Activated T-helper 1 cell treated with Interleukin-2 at 50 U/mL for 16 hours (primary cell): ENCODE measurements around the gene FZD1.
"Not testable (repeated sequence)": the region's sequence is repeated elsewhere in the genome, so short reads cannot be mapped to it uniquely, and the experiment has no call there.

ENCODE experiments used
- DNase-seq: peaks from one replicate; pipeline ENCODE4 v3.0.0-alpha.2; 2020; ENCODE audit warnings: low read depth

Gene FZD1

GRCh38 chr7:91297939-91298338 lies 33.7 kb downstream of the FZD1 start:
- DNase-seq = no peak

- DNase-seq = no peak
Measured at GRCh38 chr7:91299952-91300775, 35.9 kb downstream of the FZD1 start.

DNA sequence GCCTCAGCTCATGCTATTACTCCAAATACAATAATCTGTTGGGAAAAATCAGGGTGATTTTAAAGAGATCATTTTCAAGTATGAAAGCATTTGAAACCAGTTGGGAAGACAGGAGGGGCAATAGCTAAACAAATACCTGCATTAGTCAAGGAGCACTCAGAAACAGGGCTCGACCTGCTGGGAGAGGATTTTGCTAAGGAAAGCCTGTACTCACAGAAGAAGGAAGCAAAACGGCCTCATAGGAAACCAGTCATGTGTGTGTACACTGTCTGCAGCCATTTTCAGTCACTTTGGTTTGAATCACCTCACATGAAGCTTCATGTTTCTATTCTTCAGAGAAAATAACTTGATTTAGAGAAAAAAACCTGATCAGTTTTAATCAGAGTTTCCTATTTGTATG lies 38.6 kb downstream of the FZD1 start:
- no peak for DNase-seq

GRCh38 chr7:91306266-91306665 lies 42.0 kb downstream of the FZD1 start:
- DNase-seq = no peak

DNA sequence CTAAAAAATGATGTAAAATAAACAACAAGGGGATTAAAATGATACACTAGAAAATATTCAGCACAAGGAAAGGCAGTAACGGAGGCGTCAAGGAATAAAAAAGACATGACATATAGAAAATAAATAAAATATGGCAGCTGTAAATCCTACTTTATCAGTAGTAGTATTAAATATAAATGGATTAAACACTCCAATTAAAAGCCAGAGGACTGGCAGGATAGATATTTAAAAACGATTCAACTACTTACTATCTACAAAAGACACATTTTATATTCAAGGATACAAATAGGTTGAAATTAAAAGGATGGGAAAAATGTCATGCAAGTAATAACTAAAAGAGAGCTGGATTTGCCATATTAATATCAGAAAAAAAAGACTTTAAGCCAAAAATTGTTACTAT lies 43.2 kb downstream of the FZD1 start:
- no peak for DNase-seq

- DNase-seq = not testable (repeated sequence)
Measured at GRCh38 chr7:91308191-91308590, 44.0 kb downstream of the FZD1 start.

DNA sequence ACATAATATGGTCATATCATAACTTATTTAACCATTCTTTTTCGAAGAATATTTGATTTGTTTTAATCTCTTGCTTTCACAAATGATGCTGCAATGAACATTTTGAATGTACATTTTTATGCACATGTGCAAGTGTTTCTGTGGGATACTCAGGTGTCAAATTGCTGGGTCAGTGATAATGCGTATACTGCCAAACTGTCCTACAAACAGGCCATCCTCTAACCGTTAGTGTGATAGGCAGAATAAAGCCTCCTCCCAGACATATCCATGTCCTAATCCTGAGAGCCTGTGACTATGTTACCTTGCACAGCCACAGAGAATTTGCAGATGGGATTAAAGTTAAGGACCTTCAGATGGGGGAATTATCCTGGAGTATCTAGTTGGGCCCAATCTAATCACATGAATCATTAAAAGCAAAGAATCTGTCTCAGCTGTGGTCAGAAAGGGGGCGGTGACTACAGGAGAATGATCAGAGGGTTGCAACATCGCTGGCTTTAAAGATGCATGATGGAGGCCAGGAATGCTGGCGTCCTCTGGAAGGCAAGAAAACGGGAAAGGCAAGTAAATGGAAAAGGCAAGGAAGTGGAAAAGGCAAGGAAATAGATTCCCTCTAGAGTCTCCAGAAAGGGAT lies 46.7 kb downstream of the FZD1 start:
- no peak for DNase-seq

DNA sequence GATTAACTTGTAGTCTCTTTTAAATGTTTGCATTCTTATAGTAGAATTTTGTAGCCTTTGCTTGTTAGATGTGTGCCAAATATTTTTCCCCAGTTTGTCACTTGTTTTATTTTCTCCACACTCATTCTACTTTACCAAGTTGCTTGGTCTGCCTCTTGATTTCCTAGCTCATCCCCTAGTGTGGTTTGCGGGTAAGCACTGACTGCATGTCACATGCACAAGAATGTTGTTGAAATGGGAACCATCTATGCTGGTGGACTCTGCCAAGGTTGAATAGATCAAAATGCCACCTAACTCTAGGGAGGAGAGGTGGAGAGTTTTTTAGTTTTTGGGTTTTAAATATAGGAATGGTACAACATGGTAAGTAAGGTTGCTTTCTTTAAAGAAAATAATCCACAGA lies 47.6 kb downstream of the FZD1 start:
- DNase-seq = no peak

GRCh38 chr7:91313113-91313512 lies 48.9 kb downstream of the FZD1 start:
- no peak for DNase-seq

- DNase-seq = no peak
Measured at GRCh38 chr7:91314591-91315323, 50.5 kb downstream of the FZD1 start.

DNA sequence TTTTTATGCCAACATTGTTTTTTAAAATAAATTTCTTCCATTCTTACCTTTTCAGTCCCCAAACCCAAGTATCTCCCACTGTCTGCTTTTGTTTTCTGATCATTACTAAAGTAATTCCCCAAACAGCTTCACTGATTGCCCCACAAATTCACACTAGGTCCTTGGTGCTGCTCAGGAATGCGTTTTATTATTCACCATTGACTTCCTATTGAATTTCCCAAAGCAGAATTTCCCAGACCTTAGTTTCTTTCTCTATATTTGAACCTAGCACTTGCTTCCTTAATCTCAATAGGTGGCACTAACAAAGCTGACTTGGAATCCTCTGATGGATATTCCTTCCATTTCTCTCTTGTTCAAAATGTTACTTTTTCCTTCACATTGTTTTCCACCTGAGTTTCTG lies 52.2 kb downstream of the FZD1 start:
- DNase-seq = no peak

GRCh38 chr7:91319351-91319750 lies 55.1 kb downstream of the FZD1 start:
- no peak for DNase-seq

DNA sequence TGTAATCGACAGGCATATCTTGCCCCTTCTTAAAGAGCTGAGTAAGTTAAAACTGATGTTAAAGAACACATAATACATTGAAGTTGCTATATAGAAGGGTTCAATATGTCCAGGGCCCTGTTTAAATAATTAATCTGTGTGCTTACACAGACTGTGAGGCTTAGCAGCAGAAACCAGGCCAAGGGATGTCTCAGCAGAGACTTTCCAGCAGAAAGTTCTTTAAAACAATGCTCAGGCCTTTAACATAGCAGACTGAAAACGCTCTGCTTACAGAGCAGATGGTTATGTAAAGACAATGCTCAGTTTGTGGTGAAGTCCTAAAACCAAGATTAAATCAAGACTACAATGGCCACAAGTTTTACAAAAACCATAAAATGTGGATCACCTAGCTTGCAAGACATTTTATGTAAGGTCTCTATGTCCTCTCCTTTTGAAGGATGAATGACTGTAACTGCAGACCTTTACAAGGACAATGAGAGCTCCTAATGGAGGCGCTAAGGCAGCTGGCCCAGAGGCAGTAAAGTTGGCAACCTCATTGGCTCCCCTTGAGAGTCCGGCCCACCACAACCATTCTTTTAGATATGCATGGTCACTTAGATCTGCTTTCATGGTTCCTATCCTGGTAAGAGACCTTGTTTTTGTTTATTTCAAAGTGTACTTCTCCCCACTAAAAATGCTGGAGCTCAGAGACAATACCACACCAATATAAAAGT lies 56.3 kb downstream of the FZD1 start:
- no peak for DNase-seq
